HG03064 (cell line): Measurements from ENCODE around the gene NR3C2.
A peak's percentile ranks its signal among the peaks of the same experiment; 100 is the strongest.
"Not testable (repeated sequence)": the region's sequence is repeated elsewhere in the genome, so short reads cannot be mapped to it uniquely, and the experiment has no call there.

Experiments
- ATAC-seq: cut with Tn5 transposase; IDR thresholded peaks from one replicate; pipeline ENCODE4 v1.9.1; 2021; ENCODE audit warnings: low read depth; ENCODE audit not compliant: unreplicated experiment

NR3C2 gene

GRCh38 chr4:148227147-148227546 is 215.1 kb downstream of the NR3C2 start:
- no peak for ATAC-seq

- no peak for ATAC-seq
Measured at GRCh38 chr4:148226341-148226740, 215.9 kb downstream of the NR3C2 start.

DNA sequence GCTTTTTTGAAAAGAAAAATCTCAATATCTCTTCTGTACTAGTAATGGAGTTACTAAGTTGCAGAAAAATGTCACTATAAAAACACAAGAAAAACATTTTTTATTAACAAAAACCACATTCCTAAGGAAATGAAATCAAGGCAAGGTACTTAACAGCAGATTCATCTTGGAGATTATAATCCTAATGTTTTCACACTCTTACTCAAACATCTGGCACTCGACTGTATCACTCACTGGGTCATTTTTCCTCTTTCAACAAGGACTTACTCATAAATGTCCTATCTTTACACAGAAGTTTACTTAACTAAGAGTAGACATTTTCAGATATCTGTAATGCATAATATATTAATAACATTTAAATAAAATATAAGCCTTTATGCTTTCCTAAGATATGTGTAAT is 216.6 kb downstream of the NR3C2 start:
- ATAC-seq: no peak

DNA sequence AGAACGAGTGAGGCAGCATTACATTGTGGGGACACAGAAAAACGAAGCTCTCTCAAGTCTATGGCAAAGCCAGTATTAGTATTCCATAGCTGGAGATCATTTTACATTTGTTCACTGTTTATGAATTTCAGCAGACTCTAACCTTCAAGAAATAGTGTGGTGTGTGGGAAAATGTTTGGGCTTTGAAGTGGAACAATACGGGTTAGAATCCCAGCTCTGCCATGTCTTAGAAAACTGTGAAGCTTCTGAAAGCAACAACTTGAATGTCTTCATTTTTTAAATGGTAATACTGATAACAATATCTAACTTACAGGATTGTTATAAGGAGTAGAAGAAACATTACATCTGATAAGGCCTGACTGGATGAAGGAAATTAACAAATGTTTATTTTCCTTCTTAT is 217.7 kb downstream of the NR3C2 start:
- no peak for ATAC-seq

DNA sequence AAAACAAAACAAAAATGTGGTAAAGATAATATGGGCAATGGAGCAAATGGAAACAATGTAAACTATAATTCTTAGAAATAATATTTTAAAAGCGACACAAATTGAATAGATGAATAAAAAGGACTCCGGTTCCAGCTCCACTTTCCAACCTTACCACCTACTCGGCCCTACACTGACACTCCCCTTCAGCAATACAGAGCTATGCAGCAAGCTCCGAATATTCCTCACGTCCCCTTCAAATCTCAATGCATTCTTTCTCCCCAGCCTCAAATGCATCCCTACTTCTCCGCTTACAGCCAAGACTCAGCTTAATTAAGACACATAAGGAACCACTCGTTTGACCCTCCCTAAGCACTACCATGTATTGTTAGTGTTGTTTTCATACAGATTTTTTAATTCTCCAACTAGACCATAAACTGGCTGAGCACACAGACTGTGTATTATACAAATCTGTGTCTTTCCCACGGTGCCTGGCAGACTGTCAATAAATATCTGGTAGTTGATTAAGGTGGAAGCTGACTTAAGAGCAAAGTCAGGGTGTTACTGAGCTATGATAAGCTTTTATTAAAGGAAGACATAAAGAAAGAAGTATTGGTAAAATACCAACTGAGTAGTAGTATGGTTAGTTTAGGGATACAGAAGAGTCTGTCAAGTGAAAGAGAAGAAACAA is 219.1 kb downstream of the NR3C2 start:
- no peak for ATAC-seq

- peak; percentile 98 for ATAC-seq
Measured at GRCh38 chr4:148216866-148217814, 225.1 kb downstream of the NR3C2 start.

DNA sequence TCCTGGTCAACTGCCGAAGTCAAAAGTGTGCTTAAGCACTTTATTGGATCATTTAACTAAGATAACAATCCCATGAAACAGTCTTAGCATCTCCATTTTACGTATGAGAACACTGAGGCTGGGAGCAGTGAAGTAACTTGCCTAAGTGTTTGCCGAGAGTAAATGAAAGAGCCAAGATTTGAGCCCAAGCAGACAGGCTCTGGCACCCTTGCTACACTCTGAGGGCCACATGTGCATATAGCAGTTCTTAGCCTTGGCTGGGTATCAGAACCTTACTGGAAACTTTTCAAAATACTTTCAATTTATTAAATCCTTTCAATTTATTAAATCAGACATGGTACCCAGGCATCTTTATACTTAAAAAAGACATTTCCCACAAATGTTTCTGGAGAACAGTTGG is 225.9 kb downstream of the NR3C2 start:
- ATAC-seq: no peak

- no peak for ATAC-seq
Measured at GRCh38 chr4:148215202-148215601, 227.0 kb downstream of the NR3C2 start.

DNA sequence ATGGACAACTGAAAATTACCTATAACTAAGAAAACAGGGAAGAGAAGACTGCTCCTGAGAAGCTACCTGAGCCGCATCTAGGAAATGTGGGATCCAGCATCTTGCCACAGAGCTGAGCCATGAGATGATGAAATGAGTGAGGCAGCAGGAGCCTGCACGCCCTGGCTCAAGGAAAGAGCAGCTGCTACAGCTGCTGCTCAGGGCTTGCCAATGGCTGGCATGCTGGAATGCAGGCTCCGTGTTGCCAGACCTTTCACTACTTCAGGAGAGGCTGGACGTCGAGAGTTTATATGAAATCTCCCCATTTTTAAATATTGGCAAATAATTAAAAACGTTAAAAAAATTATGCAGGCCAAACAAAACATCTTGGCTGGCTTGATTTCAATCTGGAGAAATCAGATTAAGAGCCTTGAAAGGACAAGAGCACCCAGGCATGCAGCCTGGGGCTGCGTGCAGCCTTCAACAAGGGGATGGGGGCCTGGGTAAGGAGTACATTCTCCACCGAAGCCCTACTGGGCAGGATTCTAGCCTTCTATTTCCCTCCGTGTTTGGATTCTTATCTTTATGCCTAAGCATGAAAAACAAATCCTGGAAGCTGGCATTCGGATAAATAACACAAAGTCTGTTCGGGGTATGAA is 227.6 kb downstream of the NR3C2 start:
- ATAC-seq: no peak

DNA sequence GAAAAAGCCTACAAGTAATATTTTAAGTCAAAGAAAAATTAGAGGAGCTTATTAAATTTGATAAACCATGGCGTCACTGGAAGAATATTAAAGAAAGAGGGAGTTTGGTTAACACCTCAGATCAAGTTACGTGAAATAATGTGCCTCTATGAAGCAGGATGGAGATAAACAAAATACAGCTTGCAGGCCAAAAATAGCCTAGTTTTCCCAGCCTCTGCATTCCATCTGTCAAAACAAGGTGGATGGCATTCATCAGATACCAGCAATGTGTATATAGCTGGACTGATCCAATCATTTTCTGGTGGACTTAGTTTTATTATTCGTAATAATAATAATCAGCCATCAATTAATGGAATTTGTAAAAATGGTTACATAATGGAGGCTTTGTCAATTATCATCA is 230.7 kb downstream of the NR3C2 start:
- ATAC-seq: no peak

- ATAC-seq: no peak
Measured at GRCh38 chr4:148210661-148211060, 231.6 kb downstream of the NR3C2 start.

DNA sequence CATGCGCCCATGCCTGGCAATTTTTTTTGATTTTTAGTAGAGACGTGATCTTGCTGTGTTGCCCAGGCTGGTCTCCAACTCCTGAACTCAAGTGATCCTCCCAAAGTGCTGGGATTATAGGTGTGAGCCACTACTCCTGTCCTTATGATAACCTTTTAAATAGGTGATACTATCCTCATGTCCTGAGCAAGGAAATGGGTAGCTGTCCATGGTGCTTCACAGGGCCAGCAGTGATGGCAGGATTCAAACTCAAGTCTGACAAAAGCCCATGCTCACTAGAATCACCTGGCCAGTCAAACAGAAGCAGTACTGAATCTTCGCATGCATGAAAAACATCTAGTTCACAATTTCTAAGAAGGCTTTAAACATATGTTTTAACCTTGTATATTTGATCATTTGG is 235.1 kb downstream of the NR3C2 start:
- no peak for ATAC-seq

GRCh38 chr4:148205476-148205875 is 236.7 kb downstream of the NR3C2 start:
- no peak for ATAC-seq

DNA sequence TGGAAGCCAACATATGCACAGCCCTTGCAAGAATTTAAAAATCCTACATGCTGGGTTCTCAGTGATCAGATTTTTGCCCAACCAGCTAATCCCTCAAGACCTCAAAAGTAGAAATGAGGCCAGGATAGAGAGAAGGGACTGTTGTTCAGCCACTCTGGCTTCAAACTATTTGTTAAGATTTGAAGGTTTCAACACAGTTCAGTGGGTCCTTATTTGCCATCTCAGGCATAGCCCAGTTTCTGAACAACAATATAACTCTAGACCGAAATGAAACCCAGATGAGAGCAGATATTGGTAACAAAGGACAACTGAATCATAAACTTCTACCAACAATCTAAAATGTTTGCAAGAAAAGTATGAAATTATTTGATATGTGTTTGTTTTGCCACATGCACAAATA is 237.3 kb downstream of the NR3C2 start:
- no peak for ATAC-seq

GRCh38 chr4:148204171-148204570 is 238.0 kb downstream of the NR3C2 start:
- no peak for ATAC-seq

DNA sequence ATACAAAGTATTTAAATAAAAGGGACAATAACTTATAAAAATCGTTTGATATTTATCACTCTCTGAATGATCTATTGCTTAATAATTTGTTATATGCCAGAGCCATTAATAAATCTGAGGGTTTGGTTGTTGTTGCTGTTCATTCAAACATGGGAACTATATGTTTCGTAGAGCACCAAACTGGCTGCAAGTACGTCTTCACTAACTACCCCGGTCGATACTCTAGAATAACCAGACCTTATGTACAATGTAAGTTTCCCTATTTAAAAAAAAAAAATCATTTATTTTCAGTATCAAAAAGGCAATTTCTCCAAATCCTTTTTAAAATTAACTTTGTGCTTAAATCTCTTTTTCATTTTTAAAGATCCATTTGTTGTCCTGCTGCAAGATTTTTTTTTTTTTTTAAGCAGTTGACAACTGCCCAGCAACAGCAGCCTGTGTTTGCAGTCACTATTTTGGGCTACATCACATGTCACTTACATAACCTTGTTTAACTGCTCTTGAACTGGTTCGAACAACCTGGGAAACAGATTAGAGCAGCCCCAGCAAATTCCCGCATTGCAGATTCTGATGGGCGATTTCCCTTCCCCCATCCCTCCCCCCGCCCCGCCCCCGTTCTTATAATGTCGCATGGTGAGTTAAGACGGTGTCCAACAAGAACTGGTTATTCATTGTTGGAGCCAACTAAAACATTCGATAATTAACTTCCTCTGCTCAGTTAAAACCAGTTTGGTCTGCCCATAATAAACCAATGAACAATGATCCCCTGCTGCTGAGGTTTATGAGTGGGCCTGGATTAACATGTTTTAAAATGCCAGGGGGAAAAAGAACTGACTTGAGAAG is 238.9 kb downstream of the NR3C2 start:
- ATAC-seq: no peak

GRCh38 chr4:148200960-148201359 is 241.3 kb downstream of the NR3C2 start:
- no peak for ATAC-seq

DNA sequence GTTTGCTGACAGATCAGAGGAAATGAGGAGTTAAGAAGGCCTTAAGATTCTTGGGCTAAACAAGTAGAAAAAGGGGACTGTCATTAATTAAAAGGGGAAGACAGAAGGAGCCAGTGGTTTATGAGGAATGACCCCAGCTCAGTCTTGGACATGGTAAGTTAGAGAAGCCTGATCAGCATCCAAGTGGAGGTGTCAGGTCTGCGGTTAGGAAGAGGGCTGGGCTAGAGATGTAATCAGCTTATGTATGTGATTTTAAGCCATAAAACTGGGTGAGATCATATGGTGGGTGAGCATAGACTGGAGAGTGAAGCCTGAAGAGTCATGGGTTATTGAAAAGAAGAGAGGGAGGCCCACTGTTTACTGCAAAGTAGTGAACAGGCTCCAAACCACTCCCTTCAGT is 246.1 kb downstream of the NR3C2 start:
- ATAC-seq: no peak

GRCh38 chr4:148192526-148192925 is 249.7 kb downstream of the NR3C2 start:
- ATAC-seq: no peak

DNA sequence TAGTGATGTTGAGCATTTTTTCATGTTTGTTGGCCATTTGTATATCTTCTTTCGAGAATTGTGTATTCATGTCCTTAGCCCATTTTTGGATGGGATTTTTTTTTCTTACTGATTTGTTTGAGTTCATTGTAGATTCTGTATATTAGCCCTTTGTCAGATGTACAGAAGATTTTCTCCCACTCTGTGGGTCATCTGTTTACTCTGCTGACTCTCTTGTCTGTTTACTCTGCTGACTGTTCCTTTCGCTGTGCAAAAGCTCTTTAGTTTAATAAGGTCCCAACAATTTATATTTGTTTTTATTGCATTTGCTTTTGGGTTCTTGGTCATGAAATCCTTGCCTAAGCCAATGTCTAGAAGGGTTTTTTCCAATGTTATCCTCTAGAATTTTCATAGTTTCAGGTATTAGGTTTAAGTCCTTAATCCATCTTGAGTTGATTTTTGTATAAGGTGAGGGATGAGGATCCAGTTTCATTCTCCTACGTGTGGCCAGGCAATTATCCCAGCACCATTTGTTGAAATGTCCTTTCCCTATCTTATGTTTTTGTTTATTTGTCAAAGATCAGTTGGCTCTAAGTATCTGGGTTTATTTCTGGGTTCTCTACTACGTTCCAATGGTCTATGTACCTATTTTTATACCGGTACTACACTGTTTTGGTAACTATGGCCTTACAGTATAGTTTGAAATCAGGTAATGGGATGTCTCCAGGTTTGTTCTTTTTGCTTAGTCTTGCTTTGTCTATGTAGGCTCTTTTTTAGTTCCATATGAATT is 254.6 kb downstream of the NR3C2 start:
- not testable (repeated sequence) for ATAC-seq
